Pons (tissue), 1 donor: ENCODE measurements around the gene HTRA1.

ENCODE experiments used
- DNase-seq: peaks from one replicate; pipeline ENCODE4 v3.0.0-alpha.2; 2016; ENCODE audit warnings: low spot score

The HTRA1 gene

DNA sequence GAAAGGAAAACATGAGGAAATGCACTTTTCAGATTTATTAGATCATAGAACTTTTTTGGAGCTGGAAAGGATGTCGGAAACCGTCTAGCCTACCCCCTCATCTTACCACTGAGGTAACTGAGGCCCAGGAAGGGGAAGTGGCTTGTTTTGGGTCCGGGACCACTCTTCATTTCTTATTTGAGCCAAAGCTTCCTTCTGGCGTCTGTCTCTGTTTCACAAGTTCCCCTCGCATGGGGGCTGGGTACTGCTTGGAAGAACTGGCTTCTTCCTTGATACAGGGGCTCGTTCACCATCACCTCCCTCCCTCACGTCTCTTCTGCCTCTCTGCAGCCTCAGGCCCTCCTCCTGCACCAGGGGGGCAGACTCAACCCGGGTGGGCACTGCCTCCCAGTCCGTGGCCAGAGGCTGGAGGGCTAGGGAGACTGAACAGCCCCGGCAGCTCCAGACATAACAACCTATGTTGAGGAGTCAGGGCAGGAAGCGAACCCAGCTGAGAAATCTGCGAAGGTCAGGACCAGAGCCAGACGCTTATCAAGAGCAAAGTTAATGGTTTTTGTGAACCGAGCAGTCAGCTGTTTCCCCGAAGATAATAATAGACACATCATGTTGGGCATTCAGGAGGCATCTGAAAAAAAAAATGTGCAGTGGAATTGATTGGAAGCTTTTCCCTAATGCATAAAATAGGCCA lies 12.9 kb downstream of the HTRA1 start:
- peak; percentile 79 for DNase-seq

DNA sequence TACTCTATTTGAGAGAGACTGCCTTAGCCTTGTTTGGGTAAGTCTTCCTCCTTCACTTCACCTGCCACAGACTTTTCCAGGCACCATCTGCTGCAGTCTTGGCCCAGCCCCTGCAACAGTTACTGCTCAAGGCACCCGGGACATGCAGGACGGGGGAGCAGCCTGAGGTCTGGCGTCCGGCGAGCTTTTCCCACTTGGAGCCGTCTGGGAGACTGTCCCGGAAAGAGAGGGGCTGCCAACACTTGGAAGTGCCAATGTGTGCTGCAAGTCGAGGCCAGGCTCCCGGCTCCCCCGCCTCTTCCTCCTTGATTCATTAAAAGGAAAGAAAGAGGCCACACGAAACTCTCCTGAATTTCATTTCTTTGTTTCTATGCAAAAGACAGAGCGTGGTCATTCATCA lies 13.7 kb downstream of the HTRA1 start:
- no peak for DNase-seq

DNA sequence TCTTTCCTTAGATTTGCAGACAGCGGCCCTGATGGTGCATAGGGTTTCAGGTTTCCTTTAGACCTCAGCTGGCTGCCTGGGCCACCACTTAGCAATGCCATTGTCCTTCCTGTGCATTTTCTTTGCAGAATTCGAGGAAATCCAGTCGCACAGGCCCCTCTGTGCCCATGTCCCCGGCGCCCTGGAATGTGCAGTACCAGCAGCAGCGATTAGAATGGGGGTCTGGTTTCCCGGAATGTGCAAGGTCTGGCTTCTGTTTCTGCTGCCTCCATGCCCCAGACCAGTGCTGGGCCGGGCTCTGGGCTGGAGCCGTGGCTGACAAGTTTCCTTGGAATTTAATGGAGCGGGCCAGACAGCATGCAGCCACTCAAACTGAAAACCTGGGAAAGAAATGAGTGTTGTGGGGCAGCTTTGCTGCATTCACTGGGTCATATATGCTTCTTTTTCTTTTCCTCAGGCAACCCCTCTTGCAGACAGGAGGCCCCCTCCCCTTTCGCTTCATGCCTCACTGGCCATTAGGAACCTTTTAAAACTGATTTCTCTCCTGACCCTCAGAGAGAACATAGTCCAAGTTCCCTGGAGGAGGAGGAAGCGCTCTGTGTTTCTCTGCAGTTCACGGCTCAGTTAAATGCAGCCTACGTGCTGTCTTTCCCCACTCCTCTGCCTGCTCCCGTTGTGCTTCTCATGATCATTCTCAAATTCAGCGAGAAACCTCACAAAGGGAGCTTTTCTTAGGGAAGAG lies 14.4 kb downstream of the HTRA1 start:
- DNase-seq, result no peak

DNA sequence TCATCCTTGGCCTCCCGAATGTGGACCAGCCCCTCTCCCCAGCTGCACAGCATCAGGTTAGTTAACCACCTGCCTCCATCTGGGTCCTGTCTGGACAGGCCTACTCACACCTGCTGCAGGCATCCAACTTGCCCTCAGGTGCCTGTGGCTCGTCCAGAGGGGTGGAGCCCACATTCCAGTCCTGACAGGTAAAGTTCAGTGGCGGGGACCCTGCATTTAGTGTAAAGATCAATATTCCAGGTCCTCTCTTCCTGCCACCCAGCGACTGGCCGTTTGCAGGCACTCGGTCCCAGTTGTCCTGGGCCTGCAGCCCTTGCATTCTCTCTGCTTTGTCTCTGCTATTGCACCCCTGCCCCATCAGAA lies 15.0 kb downstream of the HTRA1 start:
- no peak for DNase-seq

DNA sequence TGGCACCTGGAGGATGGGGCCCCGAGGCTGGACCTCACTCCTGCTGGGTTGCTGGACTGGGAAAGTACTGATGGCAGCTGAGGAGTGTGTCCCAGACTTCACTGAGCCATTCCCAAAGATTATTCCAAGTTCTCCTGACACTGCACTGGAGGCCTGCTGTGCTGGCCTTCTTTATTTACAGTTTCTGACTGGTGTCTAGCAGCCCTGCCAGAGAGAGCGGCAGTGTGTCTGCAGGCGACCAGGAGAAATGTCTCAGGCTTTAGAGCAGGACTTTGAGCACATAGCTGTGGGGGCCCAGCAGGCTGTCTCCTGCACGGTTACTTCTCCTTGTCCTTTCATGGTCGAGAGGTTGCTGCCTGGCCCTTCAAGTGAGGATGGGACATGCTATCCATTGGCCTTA lies 16.1 kb downstream of the HTRA1 start:
- no peak for DNase-seq

DNA sequence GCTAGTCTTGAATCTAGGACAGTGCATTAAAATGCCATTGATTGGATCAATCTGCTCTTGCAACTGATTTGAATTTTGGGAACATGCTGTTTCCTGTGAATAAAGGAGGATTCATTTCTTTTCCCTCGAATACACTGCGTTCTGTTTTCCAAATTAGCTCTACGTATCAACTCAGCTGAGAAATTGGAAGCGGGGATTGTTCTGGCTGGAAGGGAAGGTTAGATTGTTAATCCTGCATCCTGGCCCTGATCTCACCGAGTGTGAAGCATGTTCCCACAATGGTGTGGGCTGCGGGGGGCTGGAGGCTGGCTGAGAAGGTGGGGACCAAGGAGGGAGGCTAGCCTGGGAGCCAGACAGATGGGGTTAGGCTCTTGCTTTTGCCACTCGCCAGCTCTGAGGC lies 17.6 kb downstream of the HTRA1 start:
- peak; percentile 86 for DNase-seq

DNA sequence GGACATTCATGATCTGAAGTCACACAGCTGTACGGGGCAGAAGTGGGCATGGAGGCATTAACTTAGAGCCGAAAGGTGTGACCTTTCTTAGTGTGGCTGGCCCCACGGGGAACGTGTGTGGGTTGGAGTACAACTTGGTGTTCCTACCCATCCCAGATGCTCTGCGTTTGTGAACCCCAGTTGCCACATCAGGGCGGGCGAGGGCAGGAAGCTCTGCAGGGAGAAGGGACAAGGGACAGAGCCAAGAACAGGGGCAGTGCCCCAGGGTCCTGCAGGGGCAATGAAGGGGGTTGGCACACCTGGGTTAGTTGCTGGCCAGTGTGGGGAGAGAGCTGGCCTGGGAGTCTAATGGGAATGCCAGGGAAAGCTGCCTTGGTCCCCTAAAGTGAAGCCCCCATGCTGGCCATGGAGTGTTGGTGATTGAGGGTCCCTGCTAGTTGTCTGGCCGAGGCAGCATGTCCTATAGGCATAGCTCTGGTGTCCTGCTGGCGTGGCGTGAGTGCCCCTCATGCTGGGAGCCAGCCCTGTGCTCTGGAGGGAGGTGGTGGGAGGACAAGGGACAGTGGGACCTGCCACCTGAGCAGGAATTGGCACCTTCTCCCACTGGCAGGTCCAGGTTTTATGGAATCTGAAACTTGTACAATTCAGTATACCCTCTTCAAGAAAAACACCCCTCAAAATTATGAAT lies 18.9 kb downstream of the HTRA1 start:
- DNase-seq, result no peak

DNA sequence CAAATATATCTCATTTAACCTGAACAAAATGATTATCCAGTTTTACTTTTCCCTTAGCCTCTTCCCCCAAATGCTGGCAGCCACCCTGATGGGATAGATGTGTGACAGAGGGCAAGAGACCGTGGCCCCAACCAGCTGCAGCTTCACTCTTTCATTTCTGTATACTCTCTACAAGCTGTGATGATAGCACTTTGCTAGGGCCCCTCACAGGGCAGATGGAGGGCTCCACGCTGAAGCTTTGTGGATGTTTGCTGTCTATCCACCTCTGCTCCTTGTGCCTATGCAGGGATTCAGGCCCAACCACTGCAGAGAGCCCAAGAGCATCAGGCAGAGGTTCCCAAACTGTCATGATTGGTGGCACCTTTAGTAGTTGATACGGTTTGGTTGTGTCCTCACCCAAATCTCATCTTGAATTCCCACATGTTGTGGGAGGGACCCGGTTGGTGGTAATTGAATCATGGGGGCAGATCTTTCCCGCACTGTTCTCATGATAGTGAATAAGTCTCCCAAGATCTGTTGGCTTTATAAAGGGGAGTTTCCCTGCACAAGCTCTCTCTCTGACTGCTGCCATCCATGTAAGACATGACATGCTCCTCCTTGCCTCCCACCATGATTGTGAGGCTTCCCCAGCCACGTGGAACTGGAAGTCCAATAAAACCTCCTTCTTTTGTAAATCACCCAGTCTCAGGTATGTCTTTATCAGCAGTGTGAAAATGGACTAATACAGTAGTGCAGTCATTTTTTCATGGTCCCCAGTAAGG lies 20.1 kb downstream of the HTRA1 start:
- DNase-seq, result no peak

DNA sequence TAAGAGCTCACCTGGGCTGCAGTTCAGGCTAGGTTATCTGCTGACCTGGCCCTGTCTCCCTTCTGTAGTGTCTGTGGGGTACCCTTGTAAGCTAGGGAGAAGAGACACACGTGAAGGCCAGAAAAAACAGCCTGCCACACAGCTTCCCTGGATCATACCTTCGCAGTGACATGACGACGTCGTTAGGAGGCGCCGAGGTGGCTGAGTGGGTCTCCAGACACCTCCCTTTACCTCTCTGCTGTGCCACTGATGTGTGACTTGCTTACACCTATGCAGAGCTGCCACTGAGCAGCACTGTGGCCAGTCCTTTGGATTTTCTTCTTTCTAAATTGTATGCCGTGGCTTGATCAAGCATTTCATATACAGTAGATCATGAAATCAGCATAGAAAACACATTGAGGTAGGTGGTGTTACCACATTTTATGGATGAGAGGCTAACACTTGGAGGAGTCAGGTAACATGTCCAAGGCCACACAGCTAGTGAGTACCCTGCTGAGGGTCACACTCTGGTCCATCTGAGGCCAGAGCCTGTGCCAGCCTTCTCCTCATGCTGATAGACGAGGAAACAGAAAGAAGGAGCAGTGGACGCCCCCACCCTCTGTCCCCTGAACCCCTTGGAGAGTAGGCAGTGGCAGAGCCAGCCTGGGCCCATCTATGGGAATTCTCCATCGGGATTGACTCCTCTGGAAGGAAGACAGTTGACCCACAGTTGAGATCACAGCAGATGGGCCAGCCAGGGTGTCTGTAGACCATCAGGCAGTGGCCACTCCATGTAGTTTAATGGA lies 23.1 kb downstream of the HTRA1 start:
- DNase-seq, result no peak

DNA sequence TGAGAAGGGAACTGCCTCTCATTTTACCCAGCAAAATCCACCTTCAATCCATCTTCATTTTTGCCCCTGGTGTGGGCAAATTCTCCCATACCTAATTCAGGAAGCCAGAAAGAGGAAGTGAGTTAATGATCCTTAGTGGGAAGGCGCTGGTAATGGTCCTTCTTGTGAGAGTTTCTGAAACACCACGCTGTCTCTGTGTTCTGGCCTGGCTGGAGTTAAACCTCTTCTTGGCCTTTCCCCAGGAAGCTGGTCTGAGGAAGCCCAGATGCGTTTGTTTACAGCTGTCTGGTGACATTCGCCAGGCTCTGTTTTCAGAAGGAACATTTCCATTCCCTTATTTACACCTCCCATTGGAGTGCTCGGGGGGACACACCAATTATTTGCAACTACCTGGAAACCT lies 24.3 kb downstream of the HTRA1 start:
- DNase-seq, result peak; percentile 85

DNA sequence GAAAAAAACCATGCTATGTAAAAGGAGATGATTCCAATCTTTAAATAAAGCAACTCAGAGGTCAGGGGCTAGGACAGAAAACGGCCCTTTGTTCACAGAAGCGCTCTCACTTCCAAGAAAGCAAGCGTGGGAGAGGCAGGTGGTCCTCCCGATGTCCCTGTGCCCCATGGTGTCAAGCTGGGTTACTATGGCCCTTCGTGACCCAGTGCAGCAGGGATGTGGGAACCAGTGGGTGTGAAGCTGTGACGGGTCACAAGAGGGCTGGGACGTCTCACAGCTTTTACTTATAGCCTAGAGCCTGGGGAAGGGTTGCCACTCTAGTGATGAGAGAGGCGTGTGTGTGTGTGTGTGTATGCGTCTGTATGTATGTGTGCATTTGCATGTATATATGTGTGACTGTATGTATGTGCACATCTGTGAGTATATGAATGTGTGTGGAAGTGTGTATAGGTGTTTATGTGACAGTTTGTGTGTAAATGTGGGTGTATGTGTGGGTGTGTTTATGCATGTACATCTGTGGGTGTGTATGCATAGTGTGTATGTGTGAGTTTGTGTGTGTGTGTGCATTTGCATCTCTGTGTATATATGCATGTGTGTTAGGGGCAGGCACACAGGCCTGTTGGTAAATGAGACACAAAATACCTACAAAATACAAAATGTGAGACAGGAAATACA lies 25.2 kb downstream of the HTRA1 start:
- no peak for DNase-seq

DNA sequence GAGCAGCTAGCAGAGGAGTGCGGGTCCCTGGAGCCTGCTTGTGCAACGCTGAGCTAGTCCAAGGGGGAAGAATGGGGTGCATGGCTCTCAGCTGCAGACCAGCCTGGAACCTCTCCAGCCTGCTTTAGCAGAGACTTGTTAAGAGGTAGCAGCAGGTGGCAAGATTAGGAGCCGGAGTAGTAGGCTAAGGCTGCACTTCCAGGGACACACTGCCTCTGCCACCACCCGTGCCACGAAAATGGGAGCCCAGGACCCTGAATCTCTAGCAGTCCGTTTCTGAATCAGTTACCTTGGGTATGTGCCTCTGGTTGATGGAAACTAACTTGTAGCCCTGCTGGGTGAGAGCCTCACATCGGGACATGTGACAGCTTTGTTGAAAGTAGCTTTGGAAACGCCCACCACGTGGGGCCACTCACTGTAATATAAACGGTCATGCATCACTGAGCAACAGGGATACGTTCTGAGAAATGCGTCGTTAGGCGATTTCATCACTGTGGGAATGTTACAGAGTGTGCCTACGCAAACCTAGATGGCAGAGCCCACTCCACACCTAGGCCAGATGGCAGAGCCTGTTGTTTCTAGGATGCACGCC lies 25.9 kb downstream of the HTRA1 start:
- no peak for DNase-seq

DNA sequence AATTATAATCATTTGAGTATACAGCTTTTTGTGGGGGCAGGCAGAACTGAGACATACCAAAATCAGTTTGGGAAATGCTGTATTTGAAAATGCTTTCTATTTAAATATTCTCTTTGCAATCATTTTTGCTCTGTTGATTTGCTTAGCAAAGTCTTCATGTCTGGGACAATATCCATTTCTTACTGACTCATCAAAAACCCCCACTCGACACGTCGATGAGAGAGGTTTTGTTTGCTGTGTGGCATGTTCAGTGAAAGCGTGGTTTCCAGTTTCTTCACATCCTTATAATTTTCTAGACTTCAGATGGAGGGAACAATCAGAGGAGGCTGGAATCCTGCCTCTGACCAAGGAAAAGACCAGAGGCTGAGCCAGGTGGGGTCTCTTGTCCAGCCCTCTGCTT lies 28.9 kb downstream of the HTRA1 start:
- DNase-seq, result no peak

DNA sequence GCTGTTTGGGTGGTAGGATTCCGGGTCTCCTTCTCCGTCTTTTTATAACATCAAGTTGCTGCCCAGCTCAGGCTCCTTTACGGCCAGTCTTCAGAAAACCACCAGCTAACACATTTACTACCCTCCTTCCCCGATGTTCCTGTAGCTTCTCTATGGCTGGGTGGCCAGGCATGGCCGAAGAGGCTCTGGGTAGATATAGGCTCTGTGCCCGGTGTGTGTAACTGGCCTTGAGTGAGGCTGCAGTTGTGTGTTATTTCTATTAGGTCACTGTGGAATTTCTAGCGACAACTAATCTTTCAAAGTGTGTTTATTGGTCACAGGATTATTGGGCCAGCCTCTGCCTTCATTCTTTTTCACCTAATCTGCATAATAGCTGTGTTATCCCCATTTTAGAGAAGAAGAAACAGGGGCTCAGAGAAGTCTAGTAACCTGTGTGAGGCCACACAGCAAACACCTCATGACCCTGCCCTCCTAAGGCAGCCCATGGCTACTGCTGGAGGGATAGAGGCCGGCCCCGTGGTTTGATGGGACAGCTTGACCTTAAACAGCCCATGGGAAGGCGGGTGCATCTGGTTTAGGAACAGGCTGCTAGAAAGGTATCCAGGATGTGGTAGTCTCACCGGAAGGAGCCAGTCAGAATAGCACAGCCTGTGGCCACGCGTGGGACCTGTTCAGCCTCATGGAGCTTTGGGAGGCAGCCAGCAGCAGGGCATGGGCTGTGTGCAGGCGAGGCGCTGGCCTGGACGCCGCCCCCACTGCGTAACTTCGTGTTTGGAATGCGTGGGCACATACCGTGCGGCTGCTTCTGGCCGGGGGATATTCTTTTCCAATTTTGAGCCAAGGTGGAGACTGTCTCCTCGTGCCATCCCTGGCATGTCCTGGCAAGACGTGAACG lies 29.7 kb downstream of the HTRA1 start:
- no peak for DNase-seq

DNA sequence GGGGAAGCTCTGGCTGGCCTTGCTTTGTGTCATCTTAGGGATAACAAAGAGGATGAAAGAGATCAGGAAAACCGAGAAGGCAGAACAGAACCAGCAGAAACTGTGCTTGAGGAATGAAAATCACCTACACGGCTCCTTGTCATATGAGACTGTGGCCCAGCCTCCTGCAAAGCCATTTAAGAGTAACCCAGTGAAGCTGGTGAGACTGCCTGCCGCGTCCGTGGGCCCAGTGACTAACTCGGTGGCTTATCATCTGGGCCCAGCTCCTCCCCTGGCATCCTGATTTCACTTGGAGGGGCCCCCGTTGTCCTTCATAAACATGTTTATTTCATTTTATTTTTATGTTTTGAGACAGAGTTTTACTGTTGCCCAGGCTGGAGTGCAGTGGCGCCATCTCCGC lies 30.7 kb downstream of the HTRA1 start:
- no peak for DNase-seq

DNA sequence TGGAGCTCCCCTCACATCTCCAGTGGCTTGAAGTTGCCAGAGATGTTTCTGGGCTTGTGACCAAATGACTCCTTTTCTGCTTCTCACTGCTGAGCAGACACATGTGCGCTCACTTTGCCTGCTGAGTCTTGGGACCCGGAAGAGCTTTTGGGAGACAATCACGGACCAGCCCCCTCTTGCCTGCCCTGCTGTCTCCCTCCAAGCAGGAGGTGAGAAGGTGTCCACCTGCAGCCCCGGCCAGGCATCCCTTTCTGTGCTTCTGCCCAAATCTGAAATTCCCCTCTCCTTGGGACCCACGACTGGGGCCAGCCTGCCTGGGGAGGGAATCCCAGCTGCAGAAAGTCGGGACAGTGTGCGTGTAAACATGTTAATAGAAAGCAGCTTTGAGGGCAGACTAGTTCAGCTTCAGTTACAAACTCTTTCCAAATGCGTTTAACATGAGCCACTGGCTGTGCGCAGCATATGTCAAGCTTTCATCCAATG lies 31.7 kb downstream of the HTRA1 start:
- no peak for DNase-seq

DNA sequence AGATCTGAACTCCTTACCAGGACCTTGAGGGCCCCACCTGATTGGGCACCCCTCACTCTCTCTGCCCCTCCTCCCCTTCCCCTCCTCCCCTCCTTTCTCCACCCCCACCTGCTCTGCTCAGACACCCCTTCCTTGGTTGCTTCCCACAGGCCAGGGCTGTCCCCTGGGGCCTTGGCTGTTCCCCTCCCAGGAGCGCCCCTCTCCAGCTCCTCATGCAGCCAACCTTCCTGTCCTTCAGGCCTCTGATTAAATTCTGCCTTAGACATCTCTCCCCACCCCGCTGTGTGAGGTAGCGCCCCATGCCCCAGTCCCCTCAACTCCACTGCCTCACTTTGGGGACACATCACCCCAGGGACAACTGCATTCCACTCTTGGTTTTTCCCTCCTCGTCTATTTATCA lies 32.4 kb downstream of the HTRA1 start:
- DNase-seq, result no peak

DNA sequence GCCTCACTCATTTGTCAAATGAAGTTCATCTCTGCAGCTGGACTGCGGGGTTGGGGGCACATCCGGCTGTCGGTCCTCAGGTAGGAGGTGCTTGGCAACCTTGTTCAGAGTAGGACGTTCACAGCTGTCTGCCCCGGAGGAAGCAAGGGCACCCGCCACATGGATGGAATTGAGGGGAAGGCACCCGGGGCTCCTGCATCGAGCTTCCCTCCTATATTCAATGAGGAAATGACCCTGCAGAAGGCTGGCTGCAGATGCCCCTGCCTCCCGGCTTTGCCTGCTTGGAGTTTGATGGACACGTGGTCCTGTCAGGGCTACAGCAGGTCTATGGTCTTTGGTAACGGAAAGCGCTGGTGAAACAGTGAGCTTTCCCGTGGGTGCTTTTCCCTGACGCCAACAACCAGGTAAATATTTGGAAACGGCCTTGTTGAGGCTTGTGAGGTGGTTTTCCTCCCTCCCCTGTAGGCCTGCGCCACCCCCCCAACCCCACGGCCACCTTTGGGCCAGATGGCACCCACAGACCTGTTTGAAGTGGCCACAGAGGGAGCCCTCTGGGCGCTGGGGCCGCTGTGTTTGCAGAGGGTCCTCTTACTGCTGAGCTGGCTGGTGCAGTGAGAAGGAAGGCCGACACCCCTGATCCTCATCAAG lies 32.9 kb downstream of the HTRA1 start:
- DNase-seq, result no peak

DNA sequence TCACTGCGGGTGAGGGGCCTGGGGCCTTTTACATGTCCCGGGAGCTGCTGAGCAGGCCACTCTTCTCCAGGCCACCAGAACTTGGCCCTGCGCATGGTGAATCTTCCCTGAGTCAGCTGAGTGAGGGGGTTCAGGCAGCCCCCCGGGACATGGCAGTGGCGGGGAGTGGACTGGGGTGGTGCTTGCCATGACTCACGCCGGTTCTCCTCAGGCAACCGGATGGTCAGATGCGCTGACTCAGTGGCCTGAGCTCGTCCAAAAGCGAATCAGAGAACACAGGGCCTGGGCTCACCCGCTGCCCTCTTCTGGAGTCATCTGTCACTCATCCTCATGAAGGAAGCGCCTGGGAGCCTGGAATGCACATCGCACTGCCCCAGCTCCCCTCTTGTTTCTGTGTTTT lies 33.5 kb downstream of the HTRA1 start:
- DNase-seq, result no peak
